CMK (cell line): ENCODE results near the gene BTC.
"Not testable (repeated sequence)": the region's sequence is repeated elsewhere in the genome, so short reads cannot be mapped to it uniquely, and the experiment has no call there.

Source experiments
- DNase-seq: peaks from one replicate; pipeline ENCODE4 v3.0.0-alpha.2; 2010; ENCODE audit warnings: low read depth

BTC gene

GRCh38 chr4:74794382-74795010 is at the start of gene BTC:
Gene BTC, minus strand, starts transcription at chr4:74794523. Its CDS starts 198 bp downstream, at chr4:74794325.
- DNase-seq: no peak

- no peak for DNase-seq
These were observed 46.7 kb upstream of the BTC start for GRCh38 chr4:74840936-74841509.

- DNase-seq: no peak
These were observed 44.5 kb upstream of the BTC start for GRCh38 chr4:74838746-74839370.

- no peak for DNase-seq
These were observed 36.6 kb upstream of the BTC start for GRCh38 chr4:74830928-74831327.

- no peak for DNase-seq
These were observed 28.9 kb upstream of the BTC start for GRCh38 chr4:74823194-74823593.

GRCh38 chr4:74822603-74823002 is 28.3 kb upstream of the BTC start:
- no peak for DNase-seq

- DNase-seq: no peak
These were observed 27.2 kb upstream of the BTC start for GRCh38 chr4:74821541-74821940.

- no peak for DNase-seq
These were observed 19.7 kb upstream of the BTC start for GRCh38 chr4:74814052-74814451.

- DNase-seq: not testable (repeated sequence)
These were observed 17.7 kb upstream of the BTC start for GRCh38 chr4:74812056-74812455.

GRCh38 chr4:74805601-74806000 is 11.3 kb upstream of the BTC start:
- DNase-seq: no peak

- no peak for DNase-seq
These were observed 6.0 kb upstream of the BTC start for GRCh38 chr4:74800310-74800709.

- DNase-seq: no peak
These were observed 2.3 kb upstream of the BTC start for GRCh38 chr4:74796631-74797030.

GRCh38 chr4:74793757-74794381 is 454 bp downstream of the BTC start:
- no peak for DNase-seq

GRCh38 chr4:74790652-74791051 is 3.7 kb downstream of the BTC start:
- DNase-seq: no peak

GRCh38 chr4:74789518-74789917 is 4.8 kb downstream of the BTC start:
- no peak for DNase-seq

- no peak for DNase-seq
These were observed 16.8 kb downstream of the BTC start for GRCh38 chr4:74777531-74777930.

GRCh38 chr4:74772783-74773182 is 21.5 kb downstream of the BTC start:
- no peak for DNase-seq

- no peak for DNase-seq
These were observed 22.2 kb downstream of the BTC start for GRCh38 chr4:74772106-74772505.

GRCh38 chr4:74770226-74770910 is 24.0 kb downstream of the BTC start:
- DNase-seq: no peak

- no peak for DNase-seq
These were observed 25.3 kb downstream of the BTC start for GRCh38 chr4:74768857-74769525.

GRCh38 chr4:74764119-74764518 is 30.2 kb downstream of the BTC start:
- DNase-seq: no peak

- no peak for DNase-seq
These were observed 35.7 kb downstream of the BTC start for GRCh38 chr4:74758551-74759145.
